WTC11 (cell line): ENCODE results near the gene PPARD.

ENCODE experiments used
- JUN ChIP-seq: sonication (generic); formaldehyde crosslinking; IDR thresholded peaks from 2 replicates; pipeline ENCODE4 v1.8.0; 2023; ENCODE audit warnings: mild to moderate bottlenecking, missing genetic modification reagents
- SMAD4 ChIP-seq: sonication (generic); formaldehyde crosslinking; IDR thresholded peaks from 2 replicates; pipeline ENCODE4 v1.8.0; 2022; ENCODE audit warnings: mild to moderate bottlenecking, missing genetic modification reagents
- TF ChIP-seq, protein P1 (sequence below): fragments of 200-600 bp; IDR thresholded peaks from 2 replicates; pipeline ENCODE4 v1.8.0; 2022; ENCODE audit warnings: antibody characterized with exemption
- TF ChIP-seq, protein P2 (sequence below): fragments of 250-450 bp; sonication (Bioruptor Pico); IDR thresholded peaks from 2 replicates; pipeline ENCODE4 v1.9.0; 2021; ENCODE audit warnings: mild to moderate bottlenecking, borderline replicate concordance
- TF ChIP-seq, protein P3 (sequence below): sonication (generic); formaldehyde crosslinking; IDR thresholded peaks from 2 replicates; pipeline ENCODE4 v1.8.1; 2022; ENCODE audit warnings: low read depth, mild to moderate bottlenecking, moderate library complexity, missing genetic modification reagents, borderline replicate concordance

DNA sequence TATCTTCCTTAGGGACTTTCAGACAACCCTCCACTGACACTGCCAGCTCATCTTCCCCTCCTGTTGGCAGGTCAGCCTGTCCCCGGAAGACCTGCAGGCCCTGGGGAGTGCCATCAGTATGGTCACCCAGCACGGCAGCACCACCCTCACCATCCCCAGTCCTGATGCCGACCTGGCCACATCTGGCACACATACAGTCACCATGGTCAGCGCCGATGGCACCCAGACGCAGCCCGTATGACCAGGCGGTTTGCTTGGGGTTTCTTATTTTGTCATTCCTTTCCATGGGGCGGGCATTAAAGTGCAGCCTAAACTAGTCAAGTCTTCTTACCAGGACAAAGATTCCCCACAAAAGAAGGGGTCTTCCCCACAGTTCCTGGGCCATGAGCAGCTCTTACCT, 48.7 kb upstream of the PPARD start:
- TF ChIP-seq, protein P1, sequence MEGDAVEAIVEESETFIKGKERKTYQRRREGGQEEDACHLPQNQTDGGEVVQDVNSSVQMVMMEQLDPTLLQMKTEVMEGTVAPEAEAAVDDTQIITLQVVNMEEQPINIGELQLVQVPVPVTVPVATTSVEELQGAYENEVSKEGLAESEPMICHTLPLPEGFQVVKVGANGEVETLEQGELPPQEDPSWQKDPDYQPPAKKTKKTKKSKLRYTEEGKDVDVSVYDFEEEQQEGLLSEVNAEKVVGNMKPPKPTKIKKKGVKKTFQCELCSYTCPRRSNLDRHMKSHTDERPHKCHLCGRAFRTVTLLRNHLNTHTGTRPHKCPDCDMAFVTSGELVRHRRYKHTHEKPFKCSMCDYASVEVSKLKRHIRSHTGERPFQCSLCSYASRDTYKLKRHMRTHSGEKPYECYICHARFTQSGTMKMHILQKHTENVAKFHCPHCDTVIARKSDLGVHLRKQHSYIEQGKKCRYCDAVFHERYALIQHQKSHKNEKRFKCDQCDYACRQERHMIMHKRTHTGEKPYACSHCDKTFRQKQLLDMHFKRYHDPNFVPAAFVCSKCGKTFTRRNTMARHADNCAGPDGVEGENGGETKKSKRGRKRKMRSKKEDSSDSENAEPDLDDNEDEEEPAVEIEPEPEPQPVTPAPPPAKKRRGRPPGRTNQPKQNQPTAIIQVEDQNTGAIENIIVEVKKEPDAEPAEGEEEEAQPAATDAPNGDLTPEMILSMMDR: no peak
- TF ChIP-seq, protein P2, sequence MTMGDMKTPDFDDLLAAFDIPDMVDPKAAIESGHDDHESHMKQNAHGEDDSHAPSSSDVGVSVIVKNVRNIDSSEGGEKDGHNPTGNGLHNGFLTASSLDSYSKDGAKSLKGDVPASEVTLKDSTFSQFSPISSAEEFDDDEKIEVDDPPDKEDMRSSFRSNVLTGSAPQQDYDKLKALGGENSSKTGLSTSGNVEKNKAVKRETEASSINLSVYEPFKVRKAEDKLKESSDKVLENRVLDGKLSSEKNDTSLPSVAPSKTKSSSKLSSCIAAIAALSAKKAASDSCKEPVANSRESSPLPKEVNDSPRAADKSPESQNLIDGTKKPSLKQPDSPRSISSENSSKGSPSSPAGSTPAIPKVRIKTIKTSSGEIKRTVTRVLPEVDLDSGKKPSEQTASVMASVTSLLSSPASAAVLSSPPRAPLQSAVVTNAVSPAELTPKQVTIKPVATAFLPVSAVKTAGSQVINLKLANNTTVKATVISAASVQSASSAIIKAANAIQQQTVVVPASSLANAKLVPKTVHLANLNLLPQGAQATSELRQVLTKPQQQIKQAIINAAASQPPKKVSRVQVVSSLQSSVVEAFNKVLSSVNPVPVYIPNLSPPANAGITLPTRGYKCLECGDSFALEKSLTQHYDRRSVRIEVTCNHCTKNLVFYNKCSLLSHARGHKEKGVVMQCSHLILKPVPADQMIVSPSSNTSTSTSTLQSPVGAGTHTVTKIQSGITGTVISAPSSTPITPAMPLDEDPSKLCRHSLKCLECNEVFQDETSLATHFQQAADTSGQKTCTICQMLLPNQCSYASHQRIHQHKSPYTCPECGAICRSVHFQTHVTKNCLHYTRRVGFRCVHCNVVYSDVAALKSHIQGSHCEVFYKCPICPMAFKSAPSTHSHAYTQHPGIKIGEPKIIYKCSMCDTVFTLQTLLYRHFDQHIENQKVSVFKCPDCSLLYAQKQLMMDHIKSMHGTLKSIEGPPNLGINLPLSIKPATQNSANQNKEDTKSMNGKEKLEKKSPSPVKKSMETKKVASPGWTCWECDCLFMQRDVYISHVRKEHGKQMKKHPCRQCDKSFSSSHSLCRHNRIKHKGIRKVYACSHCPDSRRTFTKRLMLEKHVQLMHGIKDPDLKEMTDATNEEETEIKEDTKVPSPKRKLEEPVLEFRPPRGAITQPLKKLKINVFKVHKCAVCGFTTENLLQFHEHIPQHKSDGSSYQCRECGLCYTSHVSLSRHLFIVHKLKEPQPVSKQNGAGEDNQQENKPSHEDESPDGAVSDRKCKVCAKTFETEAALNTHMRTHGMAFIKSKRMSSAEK: no peak
- TF ChIP-seq, protein P3, sequence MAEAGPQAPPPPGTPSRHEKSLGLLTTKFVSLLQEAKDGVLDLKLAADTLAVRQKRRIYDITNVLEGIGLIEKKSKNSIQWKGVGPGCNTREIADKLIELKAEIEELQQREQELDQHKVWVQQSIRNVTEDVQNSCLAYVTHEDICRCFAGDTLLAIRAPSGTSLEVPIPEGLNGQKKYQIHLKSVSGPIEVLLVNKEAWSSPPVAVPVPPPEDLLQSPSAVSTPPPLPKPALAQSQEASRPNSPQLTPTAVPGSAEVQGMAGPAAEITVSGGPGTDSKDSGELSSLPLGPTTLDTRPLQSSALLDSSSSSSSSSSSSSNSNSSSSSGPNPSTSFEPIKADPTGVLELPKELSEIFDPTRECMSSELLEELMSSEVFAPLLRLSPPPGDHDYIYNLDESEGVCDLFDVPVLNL (CRISPR knock-in tag): no peak
- TF ChIP-seq JUN (CRISPR knock-in tag): no peak
- TF ChIP-seq SMAD4 (CRISPR knock-in tag): no peak
